GM23248 (cell line): Measurements from ENCODE around the gene GRAMD1B.

Experiments
- EZH2 ChIP-seq: fragments of 200-600 bp; sonication (generic); IDR thresholded peaks from 2 replicates; pipeline ENCODE4 v1.6.1; 2018; ENCODE audit warnings: antibody characterized with exemption, mild to moderate bottlenecking; ENCODE audit not compliant: insufficient read depth, poor library complexity, severe bottlenecking
- EZH2phosphoT487 ChIP-seq: fragments of 200-600 bp; sonication (generic); IDR thresholded peaks from 2 replicates; pipeline ENCODE4 v1.6.1; 2018; ENCODE audit warnings: antibody characterized with exemption, moderate library complexity, mild to moderate bottlenecking, low read depth; ENCODE audit not compliant: insufficient read depth

DNA sequence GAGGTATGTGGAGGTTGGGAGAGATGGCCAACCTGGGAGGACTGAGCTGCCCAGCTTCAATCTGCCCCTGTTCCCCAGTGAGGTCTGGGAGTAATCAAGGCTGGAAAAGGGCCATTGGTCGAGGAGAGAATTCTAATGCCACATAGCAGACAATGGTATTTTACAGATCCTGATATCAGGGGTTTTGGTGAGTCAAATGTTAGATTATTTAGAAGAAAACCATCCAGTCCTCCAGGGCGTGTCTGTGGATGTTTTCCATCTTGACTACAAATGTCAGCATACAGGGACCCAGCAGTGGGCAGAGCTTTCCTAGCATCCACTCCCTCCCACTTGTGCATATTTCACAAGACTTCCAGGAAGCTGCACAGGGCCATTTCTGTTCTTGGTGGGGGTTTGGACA, 116.4 kb downstream of the GRAMD1B start:
- TF ChIP-seq EZH2 (no peak), EZH2phosphoT487 (no peak)
